ENCODE results near the gene CD40. TPM values are rescaled to one million over a fixed set of nuclear protein-coding genes. Genes with fewer than 3 reads are reported as not detected.

The CD40 gene
- polyA plus RNA-seq, 2 of the 4 experiments (the other 2 are of a cell fraction), result 4.9 to 5.2 TPM

GRCh38 chr20:46144432-46145025, 26.4 kb downstream of the CD40 start:
- no peaks in the 10 kb centered on the region for H3K9me3 ChIP-seq
- no peak for FAIRE-seq
- H3K27ac ChIP-seq, result no peak overlapping the region
- POLR2A ChIA-PET, result no interaction called here
- no peak overlapping the region for H3K4me3 ChIP-seq
- H3K4me2 ChIP-seq, result no peak overlapping the region
- no peaks in the 10 kb centered on the region for H3K4me1 ChIP-seq
- no peak for DNase-seq (ENCODE audit: low read depth in 1 of 2, low spot score in 1 of 2)
- WGBS (ENCODE audit: missing lambda C conversion rate), result 69% methylated on average over 8 of the region's 8 CpGs
- CTCF ChIA-PET, result interaction anchor here (1.5 to 3.3 kb wide), 3 partner anchors 12 to 204 kb away, joined by 5 to 22 read pairs (median 5); no protein-coding TSS in a partner anchor
- ATAC-seq, result no peak
- TF ChIP-seq ZFP36 (IDR thresholded peaks at IDR 0.05; ENCODE audit: borderline replicate concordance, partially characterized antibody), result no peak
- no peak for TF ChIP-seq HOXB5 (CRISPR knock-in tag; IDR thresholded peaks at IDR 0.05)
- TF ChIP-seq RARB (CRISPR knock-in tag; IDR thresholded peaks at IDR 0.05), result no peak
- no peak for TF ChIP-seq MYC (IDR thresholded peaks at IDR 0.05; ENCODE audit: borderline replicate concordance, low read length)
- TF ChIP-seq RFX5 (IDR thresholded peaks at IDR 0.05), result no peak
- TF ChIP-seq RNF2 (IDR thresholded peaks at IDR 0.05; ENCODE audit: borderline replicate concordance, low read depth), result no peak
- no peak for TF ChIP-seq EHMT2 (IDR thresholded peaks at IDR 0.05; ENCODE audit: low read depth)
- TF ChIP-seq, protein P1, sequence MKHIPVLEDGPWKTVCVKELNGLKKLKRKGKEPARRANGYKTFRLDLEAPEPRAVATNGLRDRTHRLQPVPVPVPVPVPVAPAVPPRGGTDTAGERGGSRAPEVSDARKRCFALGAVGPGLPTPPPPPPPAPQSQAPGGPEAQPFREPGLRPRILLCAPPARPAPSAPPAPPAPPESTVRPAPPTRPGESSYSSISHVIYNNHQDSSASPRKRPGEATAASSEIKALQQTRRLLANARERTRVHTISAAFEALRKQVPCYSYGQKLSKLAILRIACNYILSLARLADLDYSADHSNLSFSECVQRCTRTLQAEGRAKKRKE (CRISPR knock-in tag; IDR thresholded peaks at IDR 0.05; ENCODE audit: low read depth), result no peak
- no peak for TF ChIP-seq HOXA7 (CRISPR knock-in tag; IDR thresholded peaks at IDR 0.05)
- TF ChIP-seq MAZ (IDR thresholded peaks at IDR 0.05; ENCODE audit: borderline replicate concordance, low read depth, low read length), result no peak
- no peak for TF ChIP-seq CBX8 (IDR thresholded peaks at IDR 0.05)
- no peak for TF ChIP-seq FOXS1 (CRISPR knock-in tag; IDR thresholded peaks at IDR 0.05)
- TF ChIP-seq EP300 (IDR thresholded peaks at IDR 0.05), result no peak
- no peak for TF ChIP-seq TP53 (CRISPR knock-in tag; IDR thresholded peaks at IDR 0.05)
- TF ChIP-seq NPAS2 (CRISPR knock-in tag; IDR thresholded peaks at IDR 0.05; ENCODE audit: borderline replicate concordance), result no peak

- no peak for DNase-seq (ENCODE audit: low read depth in 1 of 2, low spot score in 1 of 2)
- no peak overlapping the region for H3K4me3 ChIP-seq
- H3K9me3 ChIP-seq, result no peaks in the 10 kb centered on the region
- WGBS (ENCODE audit: missing lambda C conversion rate), result 58% methylated on average over 3 of the region's 3 CpGs
- no peak for FAIRE-seq
- ChIA-PET CTCF (interaction anchor here (0.7 to 3.3 kb wide), 5 partner anchors 11 to 203 kb away, joined by 3 to 22 read pairs (median 5); no protein-coding TSS in a partner anchor), POLR2A (no interaction called here)
- TF ChIP-seq FOXS1 (CRISPR knock-in tag; IDR thresholded peaks at IDR 0.05) (no peak), HOXB5 (CRISPR knock-in tag; IDR thresholded peaks at IDR 0.05) (no peak), JUNB (IDR thresholded peaks at IDR 0.05) (no peak), NR3C1 (IDR thresholded peaks at IDR 0.05) (no peak), CEBPB (IDR thresholded peaks at IDR 0.05) (no peak), FOSL2 (IDR thresholded peaks at IDR 0.05) (no peak), FOSL2 (CRISPR knock-in tag; IDR thresholded peaks at IDR 0.05) (no peak), REST (IDR thresholded peaks at IDR 0.05) (no peak), POLR2A (IDR thresholded peaks at IDR 0.05; ENCODE audit: low read length) (no peak), SMC3 (IDR thresholded peaks at IDR 0.05) (no peak), RFX5 (IDR thresholded peaks at IDR 0.05) (no peak), KDM5A (IDR thresholded peaks at IDR 0.05) (no peak), RAD21 (conservative IDR thresholded peaks at IDR 0.05 in 1 of 2, IDR thresholded peaks at IDR 0.05 in 1 of 2) (no peak), KDM1A (IDR thresholded peaks at IDR 0.05; ENCODE audit: low read depth) (no peak), BHLHE40 (IDR thresholded peaks at IDR 0.05; ENCODE audit: low read depth, low read length) (no peak)
- TF ChIP-seq, protein P1 (CRISPR knock-in tag; IDR thresholded peaks at IDR 0.05; ENCODE audit: low read depth), result no peak
- no peak overlapping the region for H3K27ac ChIP-seq
- H3K4me2 ChIP-seq, result no peak overlapping the region
- H3K4me1 ChIP-seq, result no peaks in the 10 kb centered on the region
- ATAC-seq, result no peak
Observed at GRCh38 chr20:46145713-46146112, 27.6 kb downstream of the CD40 start.

Measured in A549 (cell line).